Cardiac septum (tissue), 1 donor: ENCODE data around the gene PDCD1. TPM values are rescaled to one million over a fixed set of nuclear protein-coding genes. Genes with fewer than 3 reads are reported as not detected.
"Not testable (repeated sequence)": the region's sequence is repeated elsewhere in the genome, so short reads cannot be mapped to it uniquely, and the experiment has no call there.

Source experiments
- DNase-seq: peaks from one replicate; pipeline ENCODE4 v3.0.0-alpha.2; 2020; ENCODE audit warnings: low spot score
- intact Hi-C: fragments of 100-400 bp; cut with DNase I; formaldehyde crosslinking; loops from one replicate; pipeline ENCODE4 v1.14.0; 2022
- long read RNA-seq: library from polyadenylated mRNA; unstranded; transcript quantifications from one replicate; pipeline ENCODE4 v2.0.0, GENCODE V29; 2021
- total RNA-seq: library from RNA; stranded (reverse); fragmentation: NEBNext Ultra II Directional; extraction: Animal tissue kit (Norgen Biotek cat#: 25700); gene quantifications from one replicate; pipeline ENCODE4 v1.2.1, GENCODE V29; 2021
- donor health status: DM: no; HTN: no; CAD: no.

PDCD1 gene
- 2.0 TPM for total RNA-seq
- long read RNA-seq, partial matches to known transcripts = 0 of 3 reads
- long read RNA-seq, other reads (novel, unspliced or antisense) = 1 of 3 reads

- intact Hi-C loops = loop anchor here (1.0 kb wide), 2 partner anchors 17 to 48 kb away; no protein-coding TSS in a partner anchor
- DNase-seq = no peak
These were observed at the start of gene PDCD1 for GRCh38 chr2:241858206-241859016. TSS of gene PDCD1 (minus strand) at chr2:241858894. CDS start at chr2:241858838, 56 bp downstream.

- DNase-seq, intact Hi-C loops: not testable (repeated sequence)
These were observed 49.1 kb upstream of the PDCD1 start for GRCh38 chr2:241907831-241908230.

- DNase-seq = no peak
- intact Hi-C loops = no loop called here
These were observed 48.3 kb upstream of the PDCD1 start for GRCh38 chr2:241906826-241907570.

- DNase-seq, intact Hi-C loops: not testable (repeated sequence)
These were observed 47.7 kb upstream of the PDCD1 start for GRCh38 chr2:241906378-241906770.

GRCh38 chr2:241905716-241906377, 47.2 kb upstream of the PDCD1 start:
- intact Hi-C loops = no loop called here
- no peak for DNase-seq

GRCh38 chr2:241904791-241905710, 46.4 kb upstream of the PDCD1 start:
- intact Hi-C loops = no loop called here

GRCh38 chr2:241904011-241904718, 45.5 kb upstream of the PDCD1 start:
- DNase-seq = no peak
- intact Hi-C loops = no loop called here

More at GRCh38 chr2:241904791-241905710, 46.4 kb upstream of the PDCD1 start:
- DNase-seq = no peak

GRCh38 chr2:241903121-241904010, 44.7 kb upstream of the PDCD1 start:
- intact Hi-C loops = no loop called here
- DNase-seq = peak; percentile 73

GRCh38 chr2:241902357-241902991, 43.8 kb upstream of the PDCD1 start:
- intact Hi-C loops = no loop called here
- peak; percentile 66 for DNase-seq

GRCh38 chr2:241901500-241902351, 43.0 kb upstream of the PDCD1 start:
- intact Hi-C loops = no loop called here
- DNase-seq = peak; percentile 75

GRCh38 chr2:241901018-241901380, 42.3 kb upstream of the PDCD1 start:
- DNase-seq = peak; percentile 35
- intact Hi-C loops = no loop called here

GRCh38 chr2:241900251-241901017, 41.7 kb upstream of the PDCD1 start:
- DNase-seq = peak; percentile 74
- intact Hi-C loops = no loop called here

- intact Hi-C loops = no loop called here
- peak; percentile 73 for DNase-seq
These were observed 40.0 kb upstream of the PDCD1 start for GRCh38 chr2:241898463-241899270.

- intact Hi-C loops = no loop called here
- peak; percentile 54 for DNase-seq
These were observed 38.7 kb upstream of the PDCD1 start for GRCh38 chr2:241897231-241897916.
